Neural progenitor cell (in vitro differentiated cells): ENCODE measurements around the gene SMTNL2.

Source experiments
- EZH2 ChIP-seq: fragments of 200-600 bp; sonication (generic); IDR thresholded peaks from 2 replicates; pipeline ENCODE4 v1.6.1; 2017; ENCODE audit warnings: antibody characterized with exemption, mild to moderate bottlenecking, moderate library complexity
- EZH2phosphoT487 ChIP-seq: fragments of 200-600 bp; sonication (generic); IDR thresholded peaks from 2 replicates; pipeline ENCODE4 v1.6.1; 2017; ENCODE audit warnings: antibody characterized with exemption
- TF ChIP-seq, protein P1 (sequence below): fragments of 200-600 bp; sonication (generic); IDR thresholded peaks from 2 replicates; pipeline ENCODE4 v1.5.1; 2017; ENCODE audit warnings: antibody characterized with exemption, mild to moderate bottlenecking

DNA sequence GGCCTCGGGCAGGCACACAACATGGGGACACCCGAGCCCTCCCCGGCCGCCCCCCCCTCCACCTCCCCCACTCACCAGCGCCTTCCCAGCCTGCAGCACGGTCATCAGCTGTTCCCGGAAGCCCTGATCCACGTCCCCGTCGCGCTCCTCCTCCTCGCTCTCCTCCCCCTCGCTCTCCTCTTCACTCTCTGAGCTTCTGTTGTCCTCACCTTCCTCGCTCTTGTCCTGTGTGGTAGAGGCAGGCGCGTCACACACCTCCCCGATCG is 39.4 kb upstream of the SMTNL2 start:
- TF ChIP-seq EZH2 (no peak), EZH2phosphoT487 (no peak)
- TF ChIP-seq, protein P1, sequence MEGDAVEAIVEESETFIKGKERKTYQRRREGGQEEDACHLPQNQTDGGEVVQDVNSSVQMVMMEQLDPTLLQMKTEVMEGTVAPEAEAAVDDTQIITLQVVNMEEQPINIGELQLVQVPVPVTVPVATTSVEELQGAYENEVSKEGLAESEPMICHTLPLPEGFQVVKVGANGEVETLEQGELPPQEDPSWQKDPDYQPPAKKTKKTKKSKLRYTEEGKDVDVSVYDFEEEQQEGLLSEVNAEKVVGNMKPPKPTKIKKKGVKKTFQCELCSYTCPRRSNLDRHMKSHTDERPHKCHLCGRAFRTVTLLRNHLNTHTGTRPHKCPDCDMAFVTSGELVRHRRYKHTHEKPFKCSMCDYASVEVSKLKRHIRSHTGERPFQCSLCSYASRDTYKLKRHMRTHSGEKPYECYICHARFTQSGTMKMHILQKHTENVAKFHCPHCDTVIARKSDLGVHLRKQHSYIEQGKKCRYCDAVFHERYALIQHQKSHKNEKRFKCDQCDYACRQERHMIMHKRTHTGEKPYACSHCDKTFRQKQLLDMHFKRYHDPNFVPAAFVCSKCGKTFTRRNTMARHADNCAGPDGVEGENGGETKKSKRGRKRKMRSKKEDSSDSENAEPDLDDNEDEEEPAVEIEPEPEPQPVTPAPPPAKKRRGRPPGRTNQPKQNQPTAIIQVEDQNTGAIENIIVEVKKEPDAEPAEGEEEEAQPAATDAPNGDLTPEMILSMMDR: no peak
